WERI-Rb-1 (cell line): ENCODE data around the gene MYH1.

Experiments
- DNase-seq: peaks from one replicate; pipeline ENCODE4 v3.0.0-alpha.2; 2020
- H3K27ac ChIP-seq: fragments of 250-450 bp; sonication (Bioruptor Pico); 2 replicates; pipeline ENCODE4 v1.5.1; 2020; ENCODE audit warnings: mild to moderate bottlenecking, moderate library complexity
- H3K27me3 ChIP-seq: fragments of 250-450 bp; sonication (Bioruptor Pico); 2 replicates; pipeline ENCODE4 v1.5.1; 2021; ENCODE audit warnings: mild to moderate bottlenecking, low read depth, moderate library complexity; ENCODE audit not compliant: insufficient read depth, severe bottlenecking
- H3K36me3 ChIP-seq: fragments of 250-450 bp; sonication (Bioruptor Pico); 2 replicates; pipeline ENCODE4 v1.5.1; 2020; ENCODE audit warnings: mild to moderate bottlenecking, moderate library complexity
- H3K4me3 ChIP-seq: 2 replicates; pipeline ENCODE4 v1.5.1; 2011; ENCODE audit warnings: low read depth, mild to moderate bottlenecking, control low read depth, low read length
- H3K9me3 ChIP-seq: fragments of 250-450 bp; sonication (Bioruptor Pico); 2 replicates; pipeline ENCODE4 v1.5.1; 2021; ENCODE audit warnings: mild to moderate bottlenecking, moderate library complexity; ENCODE audit not compliant: severe bottlenecking
- CTCF ChIP-seq: IDR thresholded peaks from 2 replicates; pipeline ENCODE4 v1.5.1; 2011; ENCODE audit warnings: low read depth, mild to moderate bottlenecking, control low read depth, inconsistent platforms, low read length

The MYH1 gene

GRCh38 chr17:10447026-10447931 lies 71.1 kb downstream of the MYH1 start:
- Histone ChIP-seq H3K9me3 (no peaks in the 10 kb centered on the region), H3K27me3 (no peaks in the 10 kb centered on the region), H3K27ac (no peak overlapping the region), H3K36me3 (no peaks in the 10 kb centered on the region), H3K4me3 (no peak overlapping the region)
- no peak for DNase-seq
- TF ChIP-seq CTCF, result no peak
